Mucosa of stomach (tissue), 1 donor: ENCODE data around the gene RPS19.

Source experiments
- H3K27me3 ChIP-seq: one replicate; pipeline ENCODE4 v1.7.0; 2013; ENCODE audit warnings: mild to moderate bottlenecking, low read length; ENCODE audit not compliant: control insufficient read depth, insufficient read depth
- H3K36me3 ChIP-seq: one replicate; pipeline ENCODE4 v1.7.0; 2013; ENCODE audit warnings: low read length; ENCODE audit not compliant: control insufficient read depth, insufficient read depth
- H3K4me1 ChIP-seq: one replicate; pipeline ENCODE4 v1.7.0; 2013; ENCODE audit warnings: mild to moderate bottlenecking, low read length; ENCODE audit not compliant: control insufficient read depth, insufficient read depth
- H3K4me3 ChIP-seq: one replicate; pipeline ENCODE4 v1.7.0; 2013; ENCODE audit warnings: low read length
- H3K9ac ChIP-seq: one replicate; pipeline ENCODE4 v1.7.0; 2013; ENCODE audit warnings: mild to moderate bottlenecking, low read length, moderate library complexity
- H3K9me3 ChIP-seq: one replicate; pipeline ENCODE4 v1.7.0; 2013; ENCODE audit warnings: mild to moderate bottlenecking, low read length, moderate library complexity; ENCODE audit not compliant: control insufficient read depth
- donor health status: Pancreatic carcinoma.

RPS19 gene

DNA sequence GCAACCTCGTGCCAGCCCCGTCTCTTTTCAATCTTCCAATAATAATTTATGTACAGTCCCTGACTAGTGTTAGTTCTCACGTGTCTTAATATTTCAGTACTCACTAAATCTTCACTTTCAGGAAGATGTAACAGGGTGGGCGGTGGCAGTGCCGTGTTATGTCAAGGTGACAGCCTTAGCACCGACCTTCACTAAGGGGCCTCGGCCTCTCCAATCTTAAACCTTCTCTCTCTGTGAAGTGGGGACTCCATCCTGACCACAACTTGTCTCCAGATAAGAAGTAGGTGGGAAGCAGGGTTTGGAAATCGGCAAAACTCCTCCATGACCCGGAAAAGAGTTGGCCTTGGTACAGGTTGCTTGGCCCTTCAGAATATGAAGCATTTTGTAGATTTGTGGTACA lies 1.8 kb downstream of the RPS19 start:
- Histone ChIP-seq H3K4me1 (peaks cover 37% of the 10 kb centered on the region), H3K36me3 (peaks cover 9% of the 10 kb centered on the region), H3K27me3 (no peaks in the 10 kb centered on the region), H3K9me3 (no peaks in the 10 kb centered on the region), H3K9ac (peak overlapping the region; percentile 94), H3K4me3 (no peak overlapping the region)

DNA sequence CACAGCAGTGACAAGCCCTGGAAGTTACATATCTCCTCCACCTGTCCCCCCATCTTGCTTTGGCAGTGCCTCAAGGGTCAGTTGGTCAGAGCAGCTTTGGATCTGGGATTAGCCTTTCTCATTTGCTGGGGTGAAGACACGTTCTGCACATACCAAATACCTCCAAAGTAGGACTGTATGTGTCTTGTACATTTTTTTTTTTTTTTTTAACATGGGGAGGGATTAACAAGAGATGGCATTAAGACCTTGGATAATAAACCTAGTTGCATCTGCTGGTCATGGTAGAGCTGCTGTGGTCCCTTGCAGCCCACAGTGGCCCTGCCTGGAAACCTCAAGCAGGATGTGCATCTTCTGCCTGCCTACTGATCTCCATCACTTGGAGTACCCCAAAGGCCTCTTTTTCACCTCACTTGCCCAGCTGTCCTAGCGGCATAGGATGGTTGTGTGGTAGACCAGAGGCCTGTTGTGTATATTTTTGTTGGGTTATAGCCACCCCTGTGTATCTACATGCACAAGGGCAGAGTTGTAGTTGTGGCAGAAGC lies 2.5 kb downstream of the RPS19 start:
- Histone ChIP-seq H3K9ac (peak overlapping the region; percentile 94), H3K27me3 (no peaks in the 10 kb centered on the region), H3K4me3 (no peak overlapping the region), H3K4me1 (peaks cover 37% of the 10 kb centered on the region), H3K9me3 (no peaks in the 10 kb centered on the region), H3K36me3 (peaks cover 9% of the 10 kb centered on the region)

DNA sequence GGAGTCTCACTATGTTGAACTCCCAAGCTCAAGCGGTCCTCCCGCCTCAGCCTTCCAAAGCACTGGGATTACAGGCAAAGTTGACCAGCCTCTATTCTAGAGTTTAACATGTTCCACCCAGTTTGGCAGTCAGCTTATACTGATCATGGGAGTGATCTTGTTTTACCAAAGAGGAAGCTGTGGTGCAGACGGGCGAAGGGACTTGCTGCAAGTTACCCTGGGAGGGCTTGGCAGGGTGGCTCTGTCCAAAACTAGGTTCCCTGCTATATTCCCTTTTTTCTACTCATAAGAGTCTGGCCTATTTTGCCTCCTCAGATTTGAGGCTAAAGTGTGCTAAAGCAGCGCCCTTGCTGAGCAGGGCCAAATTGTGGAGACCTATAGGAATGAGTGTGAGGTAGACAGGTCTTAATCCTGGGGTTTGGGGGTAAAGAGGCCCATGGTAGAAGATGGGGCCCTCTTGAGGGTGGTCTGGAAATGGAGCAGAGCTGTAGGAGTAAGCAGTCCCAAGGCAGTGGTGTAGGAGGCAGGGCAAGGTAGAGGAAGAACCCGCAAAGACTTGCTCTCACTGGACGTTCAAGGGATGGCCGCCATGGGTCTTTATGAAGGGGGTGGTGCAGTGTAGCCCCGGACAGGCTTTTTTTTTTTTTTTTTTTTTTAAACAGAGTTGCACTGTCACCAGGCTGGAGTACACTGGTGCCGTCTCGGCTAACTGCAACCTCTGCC lies 3.3 kb downstream of the RPS19 start:
- peaks cover 9% of the 10 kb centered on the region for H3K36me3 ChIP-seq

DNA sequence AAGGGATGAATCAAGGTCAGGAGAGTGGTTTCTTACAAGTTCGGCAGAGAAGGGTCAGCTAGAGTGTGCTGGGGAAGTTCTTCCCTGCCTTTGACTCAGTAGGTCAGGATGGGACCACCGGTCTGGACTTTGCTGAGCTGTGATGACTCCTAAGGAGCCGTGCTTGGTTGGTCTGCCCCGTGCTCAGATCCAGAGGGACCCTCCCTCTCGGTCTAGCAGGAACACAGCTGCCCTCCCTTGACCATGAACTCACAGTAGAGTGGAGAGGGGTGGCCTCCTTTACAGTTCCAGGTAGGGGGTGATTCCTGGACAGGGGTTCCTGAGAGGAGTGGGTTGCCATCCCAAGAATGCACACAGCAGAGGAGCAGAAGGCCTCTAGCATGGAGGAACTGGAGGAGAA lies 4.3 kb downstream of the RPS19 start:
- peaks cover 12% of the 10 kb centered on the region for H3K36me3 ChIP-seq
- H3K9me3 ChIP-seq: no peaks in the 10 kb centered on the region
- no peak overlapping the region for H3K9ac ChIP-seq
- no peak overlapping the region for H3K4me3 ChIP-seq
- H3K27me3 ChIP-seq: no peaks in the 10 kb centered on the region
- H3K4me1 ChIP-seq: peaks cover 49% of the 10 kb centered on the region

More for the DNA sequence above, 3.3 kb downstream of the RPS19 start:
- no peak overlapping the region for H3K4me3 ChIP-seq
- peak overlapping the region; percentile 28 for H3K9ac ChIP-seq
- H3K27me3 ChIP-seq: no peaks in the 10 kb centered on the region
- peaks cover 45% of the 10 kb centered on the region for H3K4me1 ChIP-seq
- no peaks in the 10 kb centered on the region for H3K9me3 ChIP-seq

DNA sequence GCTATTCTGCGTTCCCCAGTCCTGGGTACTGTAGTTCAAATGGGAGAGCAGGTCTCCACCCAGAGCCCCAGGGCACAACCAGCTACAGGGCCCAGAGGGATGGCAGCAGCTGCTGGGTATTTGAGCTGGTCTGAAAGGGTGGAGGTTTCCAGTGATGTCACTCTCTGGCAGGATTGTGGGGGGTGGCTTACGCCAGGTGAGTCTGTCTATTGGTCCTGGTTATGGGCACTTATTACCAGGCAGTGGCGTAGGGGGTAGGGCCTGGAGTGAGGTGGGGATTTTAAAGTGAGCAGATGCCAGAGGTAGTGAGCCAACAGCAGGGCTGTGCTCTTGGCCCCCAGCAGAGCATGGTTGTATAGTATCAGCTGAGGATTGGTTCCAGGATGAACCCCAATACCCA lies 6.2 kb downstream of the RPS19 start:
- Histone ChIP-seq H3K4me3 (no peak overlapping the region), H3K9me3 (no peaks in the 10 kb centered on the region), H3K9ac (no peak overlapping the region), H3K36me3 (peaks cover 17% of the 10 kb centered on the region), H3K27me3 (no peaks in the 10 kb centered on the region), H3K4me1 (peaks cover 50% of the 10 kb centered on the region)

DNA sequence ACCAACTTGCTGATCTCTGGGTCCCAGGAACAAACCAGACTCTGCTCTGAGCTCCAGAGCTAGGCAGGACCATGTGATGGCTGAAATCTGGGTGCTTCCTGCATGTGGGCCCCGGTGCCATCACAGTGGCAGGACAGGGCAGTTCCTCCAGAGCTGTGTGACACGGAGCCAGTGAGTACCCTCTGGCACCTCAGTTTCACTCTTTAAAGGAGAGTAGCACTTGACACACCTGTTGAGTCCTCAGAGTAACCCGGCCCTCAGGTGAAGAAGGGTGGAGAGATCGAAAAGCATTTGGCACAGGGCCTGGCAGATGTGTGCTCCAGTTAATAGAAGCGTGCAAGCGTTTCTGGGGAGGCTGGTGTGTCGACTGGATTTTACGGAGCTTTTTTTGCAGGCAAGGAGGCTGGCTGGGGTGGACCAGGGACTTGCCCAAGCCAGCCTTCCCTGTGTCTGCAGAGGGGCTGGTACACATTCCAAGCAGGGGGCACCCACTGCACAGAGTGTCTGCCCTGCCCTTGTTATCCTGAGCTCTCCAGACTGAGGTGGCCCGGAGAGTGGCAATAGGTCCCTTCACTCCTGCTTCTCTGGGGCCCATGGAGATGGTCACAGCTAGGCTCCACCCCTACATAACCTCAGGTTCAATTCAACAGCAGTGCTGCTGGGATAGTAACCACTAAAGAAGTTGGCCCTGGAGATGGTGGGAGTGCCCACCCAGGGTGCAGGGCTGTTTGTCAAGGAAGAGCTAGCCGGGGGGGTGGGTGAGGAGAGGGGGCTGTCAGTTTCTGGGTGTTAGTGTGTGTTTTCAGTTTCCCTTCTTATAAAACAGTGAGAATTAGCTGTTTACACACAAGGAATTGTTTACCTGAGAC lies 8.3 kb downstream of the RPS19 start:
- H3K9me3 ChIP-seq: no peaks in the 10 kb centered on the region
- peaks cover 40% of the 10 kb centered on the region for H3K4me1 ChIP-seq
- no peaks in the 10 kb centered on the region for H3K27me3 ChIP-seq
- no peak overlapping the region for H3K4me3 ChIP-seq
- no peak overlapping the region for H3K9ac ChIP-seq
- H3K36me3 ChIP-seq: peaks cover 17% of the 10 kb centered on the region

DNA sequence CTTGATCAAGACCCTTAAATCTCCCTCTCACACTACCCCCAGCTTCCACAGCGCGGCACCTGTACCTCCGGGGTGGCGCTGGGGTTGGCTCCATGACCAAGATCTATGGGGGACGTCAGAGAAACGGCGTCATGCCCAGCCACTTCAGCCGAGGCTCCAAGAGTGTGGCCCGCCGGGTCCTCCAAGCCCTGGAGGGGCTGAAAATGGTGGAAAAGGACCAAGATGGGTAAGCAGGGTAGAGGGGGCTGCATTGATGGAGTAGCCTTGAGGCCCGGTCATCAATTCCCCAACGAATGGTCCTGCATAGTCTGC lies 8.9 kb downstream of the RPS19 start:
- Histone ChIP-seq H3K4me1 (peaks cover 39% of the 10 kb centered on the region), H3K4me3 (no peak overlapping the region), H3K9me3 (no peaks in the 10 kb centered on the region), H3K9ac (no peak overlapping the region), H3K27me3 (no peaks in the 10 kb centered on the region), H3K36me3 (peaks cover 16% of the 10 kb centered on the region)

DNA sequence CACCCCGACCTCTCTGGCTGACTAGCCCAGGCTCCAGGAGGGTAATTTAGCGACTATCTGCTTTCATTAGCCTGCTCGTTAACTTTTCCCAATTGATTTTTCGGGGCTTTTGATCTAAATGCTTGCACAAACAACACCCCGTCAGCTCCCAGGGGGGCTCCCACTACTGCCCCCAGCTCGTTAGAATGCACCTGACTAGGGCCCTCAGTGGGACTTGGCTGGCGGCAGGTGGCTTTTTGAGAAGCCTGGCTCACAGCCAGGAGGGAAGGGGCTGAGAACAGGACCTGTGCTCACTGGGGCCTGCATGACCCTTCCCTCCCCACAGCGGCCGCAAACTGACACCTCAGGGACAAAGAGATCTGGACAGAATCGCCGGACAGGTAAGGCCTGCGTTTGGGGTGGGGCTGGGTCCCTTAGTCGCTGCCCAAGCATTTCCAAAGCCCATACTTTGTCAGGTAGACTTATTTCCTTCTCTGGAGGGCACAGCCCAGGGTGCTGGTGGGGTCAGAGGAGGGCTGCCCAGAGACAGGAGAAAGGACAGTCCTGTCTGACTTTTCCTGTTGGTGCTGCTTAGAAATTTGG lies 9.4 kb downstream of the RPS19 start:
- H3K27me3 ChIP-seq: no peaks in the 10 kb centered on the region
- H3K4me3 ChIP-seq: no peak overlapping the region
- peaks cover 39% of the 10 kb centered on the region for H3K4me1 ChIP-seq
- H3K36me3 ChIP-seq: peaks cover 10% of the 10 kb centered on the region
- no peak overlapping the region for H3K9ac ChIP-seq
- no peaks in the 10 kb centered on the region for H3K9me3 ChIP-seq

DNA sequence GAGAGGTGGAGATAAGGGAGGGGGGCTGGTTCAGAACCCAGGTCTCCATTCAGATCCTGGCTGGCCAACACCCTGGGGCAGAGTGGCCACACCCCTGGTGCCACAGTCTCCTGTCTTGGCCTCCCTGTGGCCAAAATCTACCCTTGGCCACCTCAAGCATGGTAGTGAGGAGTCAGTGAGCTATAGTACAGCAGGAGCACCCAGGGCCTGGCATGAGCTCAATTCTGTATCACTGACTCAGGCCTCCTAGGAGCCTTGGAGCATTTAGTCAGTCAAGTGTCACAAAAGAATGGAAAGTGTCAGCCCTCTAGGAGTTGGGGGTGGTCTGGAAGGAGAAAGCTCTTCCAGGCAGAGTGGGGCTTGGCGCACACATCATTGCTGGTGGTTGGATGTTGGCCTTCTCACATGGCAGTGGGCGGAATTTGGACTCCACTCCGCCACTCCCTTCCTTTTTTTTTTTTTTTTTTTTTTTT lies 10.4 kb downstream of the RPS19 start:
- H3K4me3 ChIP-seq: no peak overlapping the region
- peaks cover 8% of the 10 kb centered on the region for H3K36me3 ChIP-seq
- no peaks in the 10 kb centered on the region for H3K27me3 ChIP-seq
- H3K9ac ChIP-seq: no peak overlapping the region
- no peaks in the 10 kb centered on the region for H3K9me3 ChIP-seq
- peaks cover 39% of the 10 kb centered on the region for H3K4me1 ChIP-seq

DNA sequence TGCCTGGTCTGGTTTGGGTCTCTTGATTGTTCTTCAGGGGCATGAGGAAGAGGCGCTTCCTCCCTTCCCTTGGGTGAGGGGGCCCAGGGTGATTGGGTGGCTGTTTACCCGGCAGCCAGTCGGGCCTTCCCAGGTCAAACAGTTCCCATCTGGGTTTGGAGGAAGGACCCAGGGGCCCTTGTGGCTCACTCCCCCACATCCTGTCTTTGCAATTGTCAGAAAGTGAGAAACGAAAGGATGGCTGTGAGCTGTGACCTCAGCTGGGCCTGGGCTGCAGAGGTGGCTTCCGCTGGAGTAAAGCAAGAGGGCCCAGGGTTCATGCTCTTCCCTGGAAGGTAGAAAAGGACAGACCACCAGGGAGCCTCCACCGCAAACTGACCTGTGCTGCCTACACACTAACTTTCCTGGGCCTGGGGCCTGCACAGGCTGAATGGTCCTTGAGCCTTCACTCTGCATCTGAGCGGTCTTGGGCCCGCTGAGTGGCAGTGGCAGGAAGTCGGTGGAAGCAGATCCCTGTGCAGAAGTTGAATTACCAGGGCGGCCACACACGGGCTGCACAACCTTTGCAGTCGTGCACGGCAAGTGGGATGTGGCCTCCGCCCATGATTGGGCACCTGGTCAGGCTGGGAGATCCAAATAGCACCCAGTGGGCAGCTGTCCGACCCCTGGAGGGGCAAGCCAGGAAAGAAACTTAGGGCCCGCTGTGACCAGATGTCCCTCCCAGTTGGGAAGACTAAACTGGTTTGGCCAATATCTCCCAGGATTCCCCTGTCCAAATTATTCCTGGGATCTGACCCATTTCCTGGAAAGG lies 11.7 kb downstream of the RPS19 start:
- no peak overlapping the region for H3K4me3 ChIP-seq
- no peaks in the 10 kb centered on the region for H3K9me3 ChIP-seq
- H3K9ac ChIP-seq: peak overlapping the region; percentile 34
- peaks cover 8% of the 10 kb centered on the region for H3K36me3 ChIP-seq
- no peaks in the 10 kb centered on the region for H3K27me3 ChIP-seq
- peaks cover 39% of the 10 kb centered on the region for H3K4me1 ChIP-seq

DNA sequence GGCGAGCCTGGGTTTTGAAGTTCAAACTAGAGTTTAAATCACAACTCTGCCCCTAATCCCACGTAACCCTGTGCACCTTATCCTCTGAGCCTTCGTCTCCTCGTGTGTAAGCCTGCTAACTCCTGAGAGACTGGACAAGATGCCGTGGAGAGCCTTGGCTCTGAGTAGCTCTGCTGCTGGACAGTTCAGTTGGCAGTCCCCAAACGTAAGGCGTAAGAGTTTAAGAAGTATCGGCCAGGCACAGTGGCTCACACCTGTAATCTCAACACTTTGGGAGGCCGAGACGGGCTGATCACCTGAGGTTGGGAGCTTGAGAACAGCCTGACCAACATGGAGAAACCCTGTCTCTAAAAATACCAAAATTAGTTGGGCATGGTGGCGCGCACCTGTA lies 12.3 kb downstream of the RPS19 start:
- Histone ChIP-seq H3K4me3 (no peak overlapping the region), H3K9ac (no peak overlapping the region), H3K9me3 (no peaks in the 10 kb centered on the region), H3K27me3 (no peaks in the 10 kb centered on the region), H3K4me1 (peaks cover 39% of the 10 kb centered on the region), H3K36me3 (peaks cover 8% of the 10 kb centered on the region)
